ENCODE results near the gene CD82. TPM values are rescaled to one million over a fixed set of nuclear protein-coding genes. Genes with fewer than 3 reads are reported as not detected.

The CD82 gene
- total RNA-seq, 1 experiment from 2014 or later = 30.7 TPM

DNA sequence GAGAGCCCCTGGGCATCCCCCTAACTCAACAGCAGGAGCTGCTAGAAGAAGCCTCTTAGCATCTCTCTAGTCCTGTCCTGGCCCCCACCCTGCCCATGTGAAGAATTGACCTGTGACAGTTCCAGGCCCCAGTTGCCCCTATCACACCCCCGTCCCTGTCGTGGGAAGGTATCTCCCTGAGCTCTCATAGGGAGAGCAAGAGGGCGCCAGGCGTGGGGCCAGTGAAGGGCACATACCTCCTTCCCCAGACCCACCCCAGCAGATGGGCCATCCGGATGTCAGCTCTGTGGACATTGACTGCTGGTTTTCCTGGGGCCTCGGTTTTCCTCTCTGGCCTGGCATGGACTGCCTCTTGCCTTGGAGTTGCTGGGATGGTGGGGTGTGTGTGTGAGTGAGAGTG lies 29.5 kb downstream of the CD82 start:
- Histone ChIP-seq H3K27me3 (ENCODE audit: insufficient read depth, low read depth) (no peaks in the 10 kb centered on the region), H3K4me3 (no peak overlapping the region), H3K9me2 (ENCODE audit: insufficient read depth) (no peaks in the 10 kb centered on the region), H3F3A (ENCODE audit: insufficient read depth, low read depth) (no peaks in the 10 kb centered on the region), H3K4me2 (no peak overlapping the region), H3K36me3 (ENCODE audit: low read depth) (no peaks in the 10 kb centered on the region), H3K79me2 (ENCODE audit: low read depth) (no peaks in the 10 kb centered on the region), H3K27ac (no peak overlapping the region), H3K9me3 (ENCODE audit: insufficient read depth, low read depth) (no peaks in the 10 kb centered on the region), H4K20me1 (ENCODE audit: insufficient read depth) (no peaks in the 10 kb centered on the region), H3K4me1 (replicated peaks; ENCODE audit: insufficient read depth) (no peaks in the 10 kb centered on the region), H2AFZ (no peak overlapping the region)
- intact Hi-C loops (cut with micrococcal nuclease; ENCODE audit: unreplicated experiment) = no loop called here
- ChIA-PET CTCF (no interaction called here), POLR2A (ENCODE audit: unreplicated experiment) (no interaction called here)
- no peak for DNase-seq
- TF ChIP-seq, protein P1, sequence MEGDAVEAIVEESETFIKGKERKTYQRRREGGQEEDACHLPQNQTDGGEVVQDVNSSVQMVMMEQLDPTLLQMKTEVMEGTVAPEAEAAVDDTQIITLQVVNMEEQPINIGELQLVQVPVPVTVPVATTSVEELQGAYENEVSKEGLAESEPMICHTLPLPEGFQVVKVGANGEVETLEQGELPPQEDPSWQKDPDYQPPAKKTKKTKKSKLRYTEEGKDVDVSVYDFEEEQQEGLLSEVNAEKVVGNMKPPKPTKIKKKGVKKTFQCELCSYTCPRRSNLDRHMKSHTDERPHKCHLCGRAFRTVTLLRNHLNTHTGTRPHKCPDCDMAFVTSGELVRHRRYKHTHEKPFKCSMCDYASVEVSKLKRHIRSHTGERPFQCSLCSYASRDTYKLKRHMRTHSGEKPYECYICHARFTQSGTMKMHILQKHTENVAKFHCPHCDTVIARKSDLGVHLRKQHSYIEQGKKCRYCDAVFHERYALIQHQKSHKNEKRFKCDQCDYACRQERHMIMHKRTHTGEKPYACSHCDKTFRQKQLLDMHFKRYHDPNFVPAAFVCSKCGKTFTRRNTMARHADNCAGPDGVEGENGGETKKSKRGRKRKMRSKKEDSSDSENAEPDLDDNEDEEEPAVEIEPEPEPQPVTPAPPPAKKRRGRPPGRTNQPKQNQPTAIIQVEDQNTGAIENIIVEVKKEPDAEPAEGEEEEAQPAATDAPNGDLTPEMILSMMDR (conservative IDR thresholded peaks at IDR 0.05) = no peak
- TF ChIP-seq EZH2 (IDR thresholded peaks at IDR 0.05; ENCODE audit: low read depth) = no peak
- no TSS peak for BruUV-seq (replicated peaks)

DNA sequence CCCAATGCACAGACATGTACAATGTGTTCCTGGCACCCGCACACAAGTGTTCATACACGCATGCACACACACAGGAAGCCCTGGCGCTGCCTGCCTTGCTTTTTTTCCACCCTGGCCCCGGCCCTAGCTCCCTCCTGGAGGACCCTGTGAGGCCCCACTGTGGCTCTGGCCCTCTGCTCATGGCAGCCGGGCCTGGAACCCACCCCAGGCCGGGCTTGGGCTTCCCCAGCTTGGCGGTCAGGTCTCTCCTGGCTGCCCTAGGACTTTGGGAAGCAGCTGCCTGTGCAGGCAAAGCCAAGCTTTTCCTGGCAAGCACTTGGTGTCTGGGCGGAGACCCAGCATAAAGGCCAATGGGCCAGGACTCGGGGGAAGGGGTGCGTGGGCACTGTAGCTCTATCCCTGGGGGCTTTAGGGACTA lies 30.5 kb downstream of the CD82 start:
- H3K36me3 ChIP-seq (ENCODE audit: low read depth) = no peaks in the 10 kb centered on the region
- no peaks in the 10 kb centered on the region for H3K4me1 ChIP-seq (replicated peaks; ENCODE audit: insufficient read depth)
- H3K9me3 ChIP-seq (ENCODE audit: insufficient read depth, low read depth) = no peaks in the 10 kb centered on the region
- intact Hi-C loops (cut with micrococcal nuclease; ENCODE audit: unreplicated experiment) = no loop called here
- no peak for DNase-seq
- no peaks in the 10 kb centered on the region for H3K9me2 ChIP-seq (ENCODE audit: insufficient read depth)
- no peak for TF ChIP-seq EZH2 (IDR thresholded peaks at IDR 0.05; ENCODE audit: low read depth)
- TF ChIP-seq, protein P1 (conservative IDR thresholded peaks at IDR 0.05) = no peak
- no peaks in the 10 kb centered on the region for H3F3A ChIP-seq (ENCODE audit: insufficient read depth, low read depth)
- H3K4me2 ChIP-seq = no peak overlapping the region
- no peak overlapping the region for H3K27ac ChIP-seq
- no TSS peak for BruUV-seq (replicated peaks)
- H4K20me1 ChIP-seq (ENCODE audit: insufficient read depth) = no peaks in the 10 kb centered on the region
- POLR2A ChIA-PET (ENCODE audit: unreplicated experiment) = no interaction called here
- CTCF ChIA-PET = no interaction called here
- no peak overlapping the region for H3K4me3 ChIP-seq
- H3K27me3 ChIP-seq (ENCODE audit: insufficient read depth, low read depth) = no peaks in the 10 kb centered on the region
- H2AFZ ChIP-seq = no peak overlapping the region
- no peaks in the 10 kb centered on the region for H3K79me2 ChIP-seq (ENCODE audit: low read depth)

DNA sequence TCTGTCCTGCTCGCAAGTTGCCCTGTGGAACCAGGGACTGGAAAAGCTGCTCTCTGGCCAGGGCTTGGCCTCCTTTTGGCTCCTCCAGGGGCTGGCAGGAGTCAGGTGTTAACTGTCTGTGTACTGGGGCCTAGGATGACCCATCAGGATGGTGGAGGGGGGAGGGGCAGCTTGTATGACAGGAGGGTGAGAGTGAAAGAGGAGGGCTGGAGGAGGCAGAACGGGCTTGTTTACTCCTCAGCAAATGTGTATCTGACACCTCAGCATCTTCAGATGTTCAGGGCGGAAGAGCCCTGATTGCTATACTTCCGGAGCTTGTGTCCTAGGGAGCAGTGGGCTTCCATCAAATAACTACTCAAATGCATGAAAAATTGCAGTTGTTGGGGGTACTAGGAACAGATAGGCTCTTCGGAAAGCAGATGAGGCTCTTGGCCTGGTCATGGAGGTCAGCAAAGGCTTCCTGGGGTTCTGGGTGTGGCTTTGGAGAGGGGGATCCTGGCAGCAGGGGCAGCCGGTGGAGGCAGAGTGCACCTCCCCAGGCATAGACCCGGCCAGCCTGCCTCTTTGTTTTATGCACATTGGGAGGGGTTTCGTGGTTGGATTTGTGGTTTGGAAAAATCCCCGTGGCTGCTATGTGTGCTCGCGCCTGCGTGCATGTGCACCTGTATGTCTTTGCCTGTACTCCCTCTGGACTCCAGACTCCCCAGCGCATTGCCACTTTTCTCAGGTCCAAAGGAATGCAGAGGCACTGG lies 31.2 kb downstream of the CD82 start:
- ChIA-PET CTCF (no interaction called here), POLR2A (ENCODE audit: unreplicated experiment) (interaction anchor here (0.7 kb wide), 1 partner anchor 1333 kb away, joined by 3 read pairs; no protein-coding TSS in a partner anchor)
- Histone ChIP-seq H3K9me2 (ENCODE audit: insufficient read depth) (no peaks in the 10 kb centered on the region), H3K4me2 (no peak overlapping the region), H3K4me1 (replicated peaks; ENCODE audit: insufficient read depth) (no peaks in the 10 kb centered on the region), H3K27me3 (ENCODE audit: insufficient read depth, low read depth) (no peaks in the 10 kb centered on the region), H3K36me3 (ENCODE audit: low read depth) (no peaks in the 10 kb centered on the region), H4K20me1 (ENCODE audit: insufficient read depth) (no peaks in the 10 kb centered on the region), H3F3A (ENCODE audit: insufficient read depth, low read depth) (no peaks in the 10 kb centered on the region), H3K79me2 (ENCODE audit: low read depth) (no peaks in the 10 kb centered on the region), H3K9me3 (ENCODE audit: insufficient read depth, low read depth) (no peaks in the 10 kb centered on the region), H3K4me3 (no peak overlapping the region), H3K27ac (no peak overlapping the region), H2AFZ (no peak overlapping the region)
- no peak for TF ChIP-seq EZH2 (IDR thresholded peaks at IDR 0.05; ENCODE audit: low read depth)
- TF ChIP-seq, protein P1 (conservative IDR thresholded peaks at IDR 0.05) = no peak
- BruUV-seq (replicated peaks) = no TSS peak
- no peak for DNase-seq
- intact Hi-C loops (cut with micrococcal nuclease; ENCODE audit: unreplicated experiment) = no loop called here
